GM18511 (cell line): ENCODE measurements around the gene PKIB.

Experiments used
- ATAC-seq: cut with Tn5 transposase; IDR thresholded peaks from one replicate; pipeline ENCODE4 v1.9.1; 2021; ENCODE audit warnings: mild to moderate bottlenecking, moderate library complexity; ENCODE audit not compliant: unreplicated experiment

PKIB gene

GRCh38 chr6:122663981-122664380 is 53.8 kb downstream of the PKIB start:
- no peak for ATAC-seq

GRCh38 chr6:122665929-122666328 is 55.7 kb downstream of the PKIB start:
- ATAC-seq = no peak

GRCh38 chr6:122666418-122666817 is 56.2 kb downstream of the PKIB start:
- no peak for ATAC-seq

- no peak for ATAC-seq
These were observed 59.2 kb downstream of the PKIB start for GRCh38 chr6:122669418-122669817.

GRCh38 chr6:122669868-122670267 is 59.7 kb downstream of the PKIB start:
- ATAC-seq = no peak

GRCh38 chr6:122671251-122671650 is 61.0 kb downstream of the PKIB start:
- ATAC-seq = no peak

- ATAC-seq = peak; percentile 65
These were observed 63.2 kb downstream of the PKIB start for GRCh38 chr6:122673343-122673961.

- ATAC-seq = no peak
These were observed 65.9 kb downstream of the PKIB start for GRCh38 chr6:122676146-122676545.

- no peak for ATAC-seq
These were observed 66.5 kb downstream of the PKIB start for GRCh38 chr6:122676688-122677087.

- ATAC-seq = no peak
These were observed 67.2 kb downstream of the PKIB start for GRCh38 chr6:122677406-122677805.

GRCh38 chr6:122678841-122679240 is 68.6 kb downstream of the PKIB start:
- no peak for ATAC-seq

GRCh38 chr6:122681705-122682104 is 71.5 kb downstream of the PKIB start:
- no peak for ATAC-seq

GRCh38 chr6:122683989-122684651 is 73.9 kb downstream of the PKIB start:
- no peak for ATAC-seq

- no peak for ATAC-seq
These were observed 82.0 kb downstream of the PKIB start for GRCh38 chr6:122692175-122692598.

GRCh38 chr6:122692807-122693580 is 82.8 kb downstream of the PKIB start:
- no peak for ATAC-seq

GRCh38 chr6:122694075-122694474 is 83.9 kb downstream of the PKIB start:
- no peak for ATAC-seq

- ATAC-seq = no peak
These were observed 84.4 kb downstream of the PKIB start for GRCh38 chr6:122694602-122695001.

- ATAC-seq = no peak
These were observed 85.0 kb downstream of the PKIB start for GRCh38 chr6:122695188-122695587.

- ATAC-seq = no peak
These were observed 85.9 kb downstream of the PKIB start for GRCh38 chr6:122696079-122696478.

GRCh38 chr6:122696853-122697252 is 86.6 kb downstream of the PKIB start:
- ATAC-seq = no peak

- no peak for ATAC-seq
These were observed 87.3 kb downstream of the PKIB start for GRCh38 chr6:122697458-122697857.

GRCh38 chr6:122701666-122702065 is 91.5 kb downstream of the PKIB start:
- ATAC-seq = no peak
